Activated T-helper 1 cell treated with Interleukin-2 at 50 U/mL for 16 hours (primary cell): Measurements from ENCODE around the gene AKAP9.
"Not testable (repeated sequence)": the region's sequence is repeated elsewhere in the genome, so short reads cannot be mapped to it uniquely, and the experiment has no call there.

ENCODE experiments used
- DNase-seq: peaks from one replicate; pipeline ENCODE4 v3.0.0-alpha.2; 2020; ENCODE audit warnings: low read depth

Gene AKAP9

GRCh38 chr7:91946549-91946948 lies 5.9 kb downstream of the AKAP9 start:
- no peak for DNase-seq

- no peak for DNase-seq
These were observed 7.3 kb downstream of the AKAP9 start for GRCh38 chr7:91947948-91948347.

GRCh38 chr7:91949221-91950009 lies 8.8 kb downstream of the AKAP9 start:
- no peak for DNase-seq

GRCh38 chr7:91953618-91954017 lies 13.0 kb downstream of the AKAP9 start:
- no peak for DNase-seq

GRCh38 chr7:91956464-91956863 lies 15.8 kb downstream of the AKAP9 start:
- DNase-seq = not testable (repeated sequence)

- DNase-seq = no peak
These were observed 16.6 kb downstream of the AKAP9 start for GRCh38 chr7:91957232-91957631.

GRCh38 chr7:91957823-91958222 lies 17.2 kb downstream of the AKAP9 start:
- DNase-seq = no peak

- DNase-seq = no peak
These were observed 18.4 kb downstream of the AKAP9 start for GRCh38 chr7:91959023-91959422.

- no peak for DNase-seq
These were observed 21.2 kb downstream of the AKAP9 start for GRCh38 chr7:91961816-91962215.

GRCh38 chr7:91962419-91962818 lies 21.8 kb downstream of the AKAP9 start:
- DNase-seq = no peak

GRCh38 chr7:91967513-91967912 lies 26.9 kb downstream of the AKAP9 start:
- DNase-seq = not testable (repeated sequence)

GRCh38 chr7:91973639-91974038 lies 33.0 kb downstream of the AKAP9 start:
- no peak for DNase-seq

GRCh38 chr7:91974066-91974465 lies 33.4 kb downstream of the AKAP9 start:
- no peak for DNase-seq

GRCh38 chr7:91976743-91977142 lies 36.1 kb downstream of the AKAP9 start:
- DNase-seq = no peak

GRCh38 chr7:91979590-91979989 lies 38.9 kb downstream of the AKAP9 start:
- no peak for DNase-seq

GRCh38 chr7:91982352-91982751 lies 41.7 kb downstream of the AKAP9 start:
- not testable (repeated sequence) for DNase-seq

GRCh38 chr7:91988213-91988612 lies 47.6 kb downstream of the AKAP9 start:
- DNase-seq = no peak

GRCh38 chr7:91993976-91994375 lies 53.3 kb downstream of the AKAP9 start:
- no peak for DNase-seq

GRCh38 chr7:91995391-91996105 lies 54.9 kb downstream of the AKAP9 start:
- DNase-seq = no peak

- DNase-seq = no peak
These were observed 59.2 kb downstream of the AKAP9 start for GRCh38 chr7:91999631-92000565.

- no peak for DNase-seq
These were observed 62.1 kb downstream of the AKAP9 start for GRCh38 chr7:92002720-92003119.

- DNase-seq = no peak
These were observed 65.4 kb downstream of the AKAP9 start for GRCh38 chr7:92006046-92006445.
